Activated CD8-positive, alpha-beta memory T cell treated with anti-CD3 and anti-CD28 coated beads, Interleukin-2, amount 50 U/mL, for 1 hour (primary cell): ENCODE measurements around the gene TEX35.
A peak's percentile ranks its signal among the peaks of the same experiment; 100 is the strongest.

ENCODE experiments used
- DNase-seq: peaks from one replicate; pipeline ENCODE4 v3.0.0-alpha.2; 2020; ENCODE audit errors: extremely low read depth

TEX35 gene

GRCh38 chr1:178518894-178519293 lies 6.0 kb downstream of the TEX35 start:
- DNase-seq: no peak

DNA sequence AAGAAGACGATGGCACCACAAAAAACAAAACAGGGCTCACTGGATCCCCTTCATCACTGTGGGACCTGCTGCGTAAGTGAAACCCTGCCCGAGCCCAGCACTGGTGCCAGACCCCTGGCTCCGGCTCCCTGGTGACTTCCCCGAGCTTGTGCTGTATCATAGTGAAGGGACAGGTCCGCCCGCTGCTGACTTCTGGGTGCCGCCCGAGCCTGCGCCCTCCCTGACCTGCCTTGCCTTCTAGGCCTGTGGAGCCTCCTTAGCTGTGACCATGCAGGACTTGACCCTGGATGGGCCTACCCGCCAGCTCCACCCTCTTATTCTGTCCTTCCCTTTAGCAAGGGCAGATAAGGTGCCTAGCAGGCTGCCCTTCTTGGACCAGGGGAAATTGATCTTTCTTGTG lies 7.9 kb downstream of the TEX35 start:
- DNase-seq: no peak

GRCh38 chr1:178521241-178521640 lies 8.3 kb downstream of the TEX35 start:
- no peak for DNase-seq

DNA sequence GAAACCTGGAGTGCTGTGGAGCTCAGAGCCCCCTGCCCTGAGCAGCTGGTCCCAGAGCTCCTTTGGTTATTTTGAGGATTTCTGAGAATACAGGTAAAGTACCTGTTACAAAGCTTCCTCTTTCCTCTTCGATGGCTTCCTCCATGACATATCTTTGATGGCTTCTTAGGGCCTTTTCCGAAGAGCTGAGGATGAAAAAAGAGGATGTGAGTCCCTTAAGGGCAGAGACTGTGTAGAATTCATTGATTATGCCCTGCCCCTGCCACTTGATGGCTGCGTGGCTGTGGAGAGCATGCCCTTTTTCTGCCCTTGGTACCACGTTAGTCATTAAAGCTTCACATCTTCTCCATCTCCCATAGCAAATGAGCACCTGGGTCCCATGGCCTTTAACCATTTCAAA lies 14.2 kb downstream of the TEX35 start:
- no peak for DNase-seq

GRCh38 chr1:178528228-178528952 lies 15.5 kb downstream of the TEX35 start:
- DNase-seq: no peak

- no peak for DNase-seq
These were observed 16.0 kb downstream of the TEX35 start for GRCh38 chr1:178528953-178529335.

DNA sequence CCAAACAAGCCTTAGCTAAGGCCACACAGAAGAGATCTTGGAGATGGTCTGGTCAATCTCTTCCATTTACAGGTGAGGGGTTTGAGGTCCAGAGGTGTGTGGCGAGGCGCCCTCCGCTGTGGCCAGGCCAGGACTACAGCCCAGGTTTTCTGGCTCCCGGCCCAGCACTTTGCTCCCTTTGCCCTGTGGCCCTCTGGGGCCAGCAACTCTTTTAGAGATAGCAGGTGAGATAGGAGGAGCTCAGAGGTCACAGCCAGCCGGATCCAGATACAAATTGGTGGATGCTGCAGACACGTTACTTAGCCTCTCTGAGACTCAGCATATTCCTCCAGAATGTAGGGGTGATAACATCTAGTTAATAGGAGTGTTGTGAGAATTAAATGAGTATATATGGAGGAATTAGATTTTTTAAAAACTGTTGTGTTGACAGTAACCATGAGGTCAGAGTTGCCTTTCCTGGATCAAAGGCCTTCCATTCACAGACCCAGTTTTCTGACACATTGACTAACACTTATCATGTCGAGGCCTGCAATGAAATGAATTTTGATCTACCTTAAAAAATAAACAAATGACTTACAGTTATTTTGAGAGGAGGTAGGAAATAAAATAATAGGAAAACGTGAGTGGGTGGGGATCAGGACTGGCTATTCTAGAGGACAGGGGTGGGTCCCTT lies 16.6 kb downstream of the TEX35 start:
- DNase-seq: no peak

- no peak for DNase-seq
These were observed 17.1 kb downstream of the TEX35 start for GRCh38 chr1:178530037-178530402.

GRCh38 chr1:178530502-178530901 lies 17.6 kb downstream of the TEX35 start:
- DNase-seq: no peak

DNA sequence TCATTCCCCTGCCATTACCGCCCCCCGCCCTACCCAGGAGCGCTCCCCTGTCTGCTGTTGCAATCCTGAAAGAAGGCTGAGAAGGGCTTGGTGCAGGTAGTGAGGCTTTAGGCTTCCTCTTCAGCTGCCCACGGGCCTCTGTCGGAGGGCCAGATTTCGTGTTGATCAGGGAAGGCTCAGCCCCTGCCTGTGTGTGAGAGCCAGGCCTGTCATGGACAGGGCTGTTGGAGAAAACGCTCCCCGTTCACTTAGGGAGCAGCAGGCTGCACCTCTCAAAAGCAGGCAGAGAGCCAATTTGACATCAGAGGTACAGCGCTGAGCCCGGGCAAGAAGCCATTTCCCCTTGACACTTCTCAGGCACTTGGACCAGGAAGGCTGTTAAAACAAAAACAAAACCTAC lies 19.0 kb downstream of the TEX35 start:
- DNase-seq: no peak

DNA sequence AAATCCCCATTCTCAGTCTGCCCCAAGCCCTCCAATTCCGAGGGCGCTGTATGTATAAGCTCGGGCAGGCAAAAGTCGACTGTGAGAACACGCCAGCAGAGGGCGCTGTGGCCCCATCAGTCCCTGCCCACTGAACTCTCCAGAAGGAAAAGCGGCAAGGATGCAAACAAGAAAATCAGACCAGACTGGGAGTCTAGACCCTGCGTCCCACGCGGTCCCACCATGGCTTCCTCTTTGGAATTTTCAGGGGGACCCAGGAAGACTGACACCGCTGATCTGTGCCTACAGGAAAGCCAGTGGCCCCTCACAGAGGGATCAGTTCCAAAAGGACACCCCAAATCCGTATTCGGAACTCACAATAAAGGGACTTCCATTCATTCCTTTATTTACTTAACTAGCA lies 19.5 kb downstream of the TEX35 start:
- peak; percentile 17 for DNase-seq

DNA sequence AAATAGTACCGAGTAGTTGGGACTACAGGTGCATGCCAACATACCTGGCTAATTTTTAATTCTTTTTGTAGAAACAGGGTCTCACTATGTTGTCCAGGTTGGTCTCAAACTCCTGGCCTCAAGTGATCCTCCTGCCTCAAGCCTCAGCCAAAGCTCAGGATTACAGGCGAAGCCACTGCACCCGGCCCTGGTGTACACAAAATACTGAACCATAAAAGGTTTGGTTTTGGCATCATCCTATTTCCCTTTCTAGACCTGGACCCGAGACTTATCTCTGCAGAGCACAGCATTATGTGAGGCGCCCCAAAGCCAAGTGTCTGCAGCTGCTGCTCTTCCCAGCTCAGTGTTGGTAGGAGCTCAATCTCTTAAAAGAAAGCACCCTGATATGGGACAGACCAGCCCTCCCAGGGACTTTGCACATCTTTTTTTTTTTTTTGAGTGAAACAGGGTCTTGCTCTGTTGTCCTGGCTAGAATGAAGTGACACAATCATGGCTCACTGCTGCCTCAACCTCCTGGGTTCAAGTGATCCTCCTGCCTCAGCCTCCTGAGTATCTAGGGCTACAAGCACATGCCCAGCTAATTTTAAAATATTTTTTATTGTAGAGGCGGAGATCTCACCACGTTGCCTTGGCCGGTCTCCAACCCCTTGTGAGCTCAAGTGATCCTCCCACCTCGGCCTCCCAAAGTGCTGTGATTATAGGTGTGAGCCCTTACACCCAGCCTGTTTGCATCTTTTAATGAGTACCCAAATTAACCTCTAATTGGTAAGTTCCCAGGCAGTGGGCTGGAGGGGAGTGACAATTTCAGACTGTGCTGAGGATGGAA lies 20.4 kb downstream of the TEX35 start:
- DNase-seq: no peak

GRCh38 chr1:178534137-178534868 lies 21.4 kb downstream of the TEX35 start:
- no peak for DNase-seq

DNA sequence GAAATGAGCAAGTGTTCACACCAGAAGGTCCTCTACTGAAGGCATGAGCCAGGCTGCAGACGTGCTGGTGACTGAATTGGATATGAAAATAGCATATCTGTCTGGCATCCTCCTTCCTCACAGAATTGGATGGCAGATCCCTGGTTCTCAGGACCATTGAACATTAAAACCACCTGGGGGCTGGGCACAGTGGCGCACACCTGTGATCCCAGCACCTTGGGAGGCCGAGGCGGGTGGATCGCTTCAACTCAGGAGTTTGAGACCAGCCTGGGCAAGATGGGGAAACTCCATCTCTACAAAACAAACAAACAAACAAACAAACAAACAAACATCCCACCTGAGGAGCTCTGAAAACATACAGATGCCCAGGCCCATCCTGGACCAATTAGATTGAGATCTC lies 23.4 kb downstream of the TEX35 start:
- no peak for DNase-seq

GRCh38 chr1:178536844-178537371 lies 24.0 kb downstream of the TEX35 start:
- no peak for DNase-seq

DNA sequence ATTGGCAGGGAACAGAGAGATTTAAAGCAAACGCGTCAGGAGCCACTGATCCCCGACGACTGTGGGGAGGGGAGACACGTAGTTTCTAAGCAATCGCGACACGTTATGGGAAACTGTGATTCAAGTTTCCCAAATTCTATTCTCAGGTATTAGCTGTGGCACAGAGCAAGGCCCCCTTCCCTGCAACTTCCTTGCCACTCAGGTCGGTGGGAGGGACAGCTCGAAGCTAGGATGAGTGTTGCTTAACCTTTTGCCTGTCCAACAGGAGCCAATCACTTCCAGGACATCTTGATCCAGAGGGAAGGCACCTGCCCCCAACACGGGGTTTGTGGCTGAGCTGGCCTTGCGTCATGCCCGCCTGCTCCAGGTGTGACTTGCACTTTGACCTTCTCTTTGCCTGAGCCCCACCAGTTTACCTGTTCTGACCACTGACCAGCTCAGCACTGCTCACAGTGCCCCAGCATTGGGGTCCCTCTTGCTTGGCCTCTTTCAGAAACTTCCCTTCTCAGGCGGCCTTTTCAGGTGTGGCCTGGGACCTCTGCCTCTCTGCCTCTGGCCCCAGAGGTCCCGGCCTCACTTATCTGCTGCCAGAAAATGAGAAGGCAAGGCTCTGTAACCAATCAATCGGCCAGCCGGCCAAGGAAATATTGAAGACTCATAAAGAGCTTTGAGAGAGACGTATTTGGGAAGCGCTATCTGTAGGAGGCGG lies 24.6 kb downstream of the TEX35 start:
- DNase-seq: no peak

- DNase-seq: no peak
These were observed 25.4 kb downstream of the TEX35 start for GRCh38 chr1:178538192-178538916.

- DNase-seq: no peak
These were observed 26.4 kb downstream of the TEX35 start for GRCh38 chr1:178539291-178539690.

DNA sequence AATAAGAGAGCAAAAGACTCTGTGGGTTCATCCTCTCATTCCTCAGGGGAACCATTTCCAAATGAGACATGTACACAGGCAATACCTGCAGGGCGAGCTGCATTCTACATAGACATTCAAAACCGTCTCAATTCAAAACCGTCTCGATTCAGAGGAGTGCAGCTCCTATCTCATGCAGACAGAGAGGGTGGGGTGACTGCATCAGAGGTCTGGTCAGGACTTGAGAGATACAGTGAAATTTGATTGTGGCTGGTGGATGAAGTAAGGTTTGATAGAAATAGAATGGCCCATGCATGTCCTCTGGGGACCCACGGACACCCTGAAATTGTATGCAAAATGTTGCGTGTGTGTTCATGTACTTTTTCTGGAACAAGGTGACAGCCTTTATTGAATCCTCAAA lies 27.3 kb downstream of the TEX35 start:
- DNase-seq: no peak

- DNase-seq: no peak
These were observed 27.7 kb downstream of the TEX35 start for GRCh38 chr1:178540646-178541045.

DNA sequence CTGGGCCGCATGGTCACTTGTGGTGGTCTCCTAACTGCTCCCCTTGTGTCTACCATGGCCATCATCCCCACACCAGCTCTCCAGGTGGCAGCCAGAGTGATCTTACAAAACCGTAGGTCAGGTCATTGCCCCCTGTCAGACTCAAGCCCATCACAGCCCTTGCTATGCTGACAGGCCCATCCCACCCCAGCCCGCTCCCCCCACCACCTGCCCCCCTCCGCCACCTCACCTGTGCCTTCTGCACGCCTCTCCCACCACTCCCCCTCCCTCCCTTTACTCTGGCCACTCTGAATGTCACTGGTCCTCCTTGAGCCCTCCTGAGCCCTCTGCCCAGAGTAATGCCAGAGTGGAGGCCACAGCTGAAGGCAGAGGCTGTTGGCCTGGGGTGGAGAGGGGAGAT lies 28.5 kb downstream of the TEX35 start:
- no peak for DNase-seq
